Iris pigment epithelial cell (primary cell): ENCODE results near the gene SF1.
"Not testable (repeated sequence)": the region's sequence is repeated elsewhere in the genome, so short reads cannot be mapped to it uniquely, and the experiment has no call there.

ENCODE experiments used
- DNase-seq: peaks from one replicate; pipeline ENCODE4 v3.0.0-alpha.2; 2011; ENCODE audit warnings: low read depth

Gene SF1, protein sequence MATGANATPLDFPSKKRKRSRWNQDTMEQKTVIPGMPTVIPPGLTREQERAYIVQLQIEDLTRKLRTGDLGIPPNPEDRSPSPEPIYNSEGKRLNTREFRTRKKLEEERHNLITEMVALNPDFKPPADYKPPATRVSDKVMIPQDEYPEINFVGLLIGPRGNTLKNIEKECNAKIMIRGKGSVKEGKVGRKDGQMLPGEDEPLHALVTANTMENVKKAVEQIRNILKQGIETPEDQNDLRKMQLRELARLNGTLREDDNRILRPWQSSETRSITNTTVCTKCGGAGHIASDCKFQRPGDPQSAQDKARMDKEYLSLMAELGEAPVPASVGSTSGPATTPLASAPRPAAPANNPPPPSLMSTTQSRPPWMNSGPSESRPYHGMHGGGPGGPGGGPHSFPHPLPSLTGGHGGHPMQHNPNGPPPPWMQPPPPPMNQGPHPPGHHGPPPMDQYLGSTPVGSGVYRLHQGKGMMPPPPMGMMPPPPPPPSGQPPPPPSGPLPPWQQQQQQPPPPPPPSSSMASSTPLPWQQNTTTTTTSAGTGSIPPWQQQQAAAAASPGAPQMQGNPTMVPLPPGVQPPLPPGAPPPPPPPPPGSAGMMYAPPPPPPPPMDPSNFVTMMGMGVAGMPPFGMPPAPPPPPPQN

DNA sequence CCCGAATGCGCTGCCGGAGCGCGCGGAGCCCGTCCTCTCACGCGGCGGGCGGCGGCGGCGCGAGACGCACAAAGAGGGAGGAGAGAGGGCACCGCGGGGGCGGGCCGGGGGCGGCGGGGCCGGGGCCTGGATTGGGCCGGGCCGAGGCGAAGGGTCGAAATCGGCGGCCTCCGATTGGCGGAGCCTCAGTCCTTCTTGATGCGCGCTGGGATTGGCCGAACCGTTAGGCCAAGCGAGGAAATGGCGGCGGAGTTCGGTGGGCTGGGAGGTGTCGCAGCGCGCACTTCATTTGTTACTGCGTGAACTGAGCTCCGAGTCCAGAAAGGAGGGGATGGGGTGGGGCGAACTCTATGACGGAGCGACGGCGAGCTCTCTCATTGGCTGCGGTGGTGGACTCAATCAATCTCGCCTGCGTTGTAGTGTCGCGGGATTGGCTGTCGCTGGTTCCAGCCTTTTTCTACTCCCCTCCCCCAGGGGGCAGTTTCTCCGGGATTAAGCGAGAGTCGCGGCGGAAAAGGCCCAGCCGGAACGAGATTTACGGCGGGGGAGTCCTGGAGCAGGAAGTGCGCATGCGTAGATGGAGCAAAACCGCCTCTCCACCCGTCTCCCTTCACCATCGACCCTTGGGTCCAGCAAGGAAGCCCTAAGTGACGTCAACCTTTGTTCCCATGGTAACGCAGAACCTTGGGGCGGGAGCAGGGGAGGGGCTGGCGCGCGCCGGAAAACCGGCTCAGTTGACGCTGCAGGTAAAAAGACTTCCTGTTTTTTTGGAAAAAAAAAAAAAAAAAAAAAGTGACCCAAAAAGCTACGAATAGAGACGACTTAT is at the start of gene SF1:
Gene SF1, minus strand, starts transcription at position 70 of the 826 bp plus-strand sequence. CDS start 150 bp downstream, outside the sequence.
- peak; percentile 99 for DNase-seq

DNA sequence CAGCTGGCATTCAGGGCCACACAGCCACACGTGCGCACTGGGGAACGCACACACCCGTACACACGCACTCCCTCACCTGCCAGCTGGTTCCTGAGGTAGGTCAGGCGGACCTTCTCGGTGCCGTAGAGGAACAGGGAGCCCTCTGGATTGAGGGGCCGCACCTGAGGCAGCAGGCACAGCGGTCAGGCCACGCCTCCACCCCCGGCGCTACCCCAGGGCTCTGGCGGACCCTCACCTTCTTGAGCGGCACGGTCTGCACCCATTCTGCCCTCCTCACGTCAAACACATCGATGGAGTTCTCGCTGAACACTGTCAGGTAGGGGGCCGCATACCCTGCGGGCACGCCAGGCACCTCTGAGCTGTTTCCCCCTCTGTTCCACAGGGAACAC is 49.1 kb upstream of the SF1 start:
- no peak for DNase-seq

DNA sequence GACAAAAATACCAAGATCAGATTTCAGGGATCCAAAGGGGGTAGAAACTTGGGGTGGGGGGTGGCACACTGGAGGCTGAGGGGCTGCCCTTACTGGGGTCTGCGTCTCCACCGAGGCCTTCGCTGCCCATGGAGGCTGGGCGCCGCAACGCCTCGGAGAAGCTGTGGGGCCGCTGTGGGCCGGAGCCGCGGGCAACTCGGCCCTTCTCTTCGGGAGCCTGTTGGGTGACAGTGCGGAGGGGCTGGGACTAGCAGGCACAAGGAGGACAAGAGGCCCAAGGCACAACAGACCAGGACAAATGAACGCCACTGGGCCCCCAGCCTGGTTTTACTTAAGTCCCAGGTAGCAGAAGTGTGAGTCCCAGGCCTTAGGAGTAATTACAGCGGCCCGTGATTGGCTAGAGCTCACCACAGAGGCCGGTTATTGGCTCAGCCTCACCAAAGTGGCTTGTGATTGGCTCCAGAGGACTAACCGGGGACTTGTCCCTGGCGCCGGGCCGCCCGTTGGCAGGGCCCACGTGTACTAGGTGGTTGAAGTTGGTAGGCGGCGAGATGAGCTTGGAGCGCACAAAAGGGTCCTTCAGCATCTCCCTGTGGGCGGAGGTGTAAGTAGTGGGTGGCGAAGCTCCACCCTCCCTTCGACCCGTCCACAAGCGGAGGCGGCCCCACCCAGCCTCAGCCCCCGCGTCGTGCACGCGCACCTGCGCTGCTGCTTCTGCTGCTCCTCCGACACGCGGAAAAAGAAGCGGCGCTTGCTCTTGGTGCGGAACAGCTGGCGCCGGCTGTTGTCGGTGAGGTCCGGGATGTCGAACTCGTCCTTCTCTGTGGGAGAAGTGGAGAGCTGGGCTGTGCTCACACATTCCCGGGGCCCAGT is 48.5 kb upstream of the SF1 start:
- DNase-seq: no peak

DNA sequence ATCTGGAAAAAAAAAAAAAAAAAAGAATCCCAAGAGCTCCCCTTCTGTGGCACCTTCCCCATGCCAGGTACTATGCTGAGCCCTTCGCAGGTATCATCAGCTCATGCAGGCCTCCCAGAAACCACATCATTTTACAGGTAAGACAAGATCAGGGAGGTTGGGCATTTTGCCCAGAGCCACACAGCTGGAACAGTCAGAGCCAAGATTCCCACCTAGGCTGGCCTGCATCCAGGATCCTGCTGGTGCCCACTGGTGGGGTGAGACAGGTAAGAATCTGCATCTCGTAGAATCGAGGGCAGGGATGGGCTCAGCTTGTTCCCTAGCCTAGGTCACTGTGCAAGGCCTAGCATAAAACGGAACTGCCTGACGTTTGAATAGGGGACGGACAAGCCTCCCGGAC is 47.7 kb upstream of the SF1 start:
- no peak for DNase-seq

DNA sequence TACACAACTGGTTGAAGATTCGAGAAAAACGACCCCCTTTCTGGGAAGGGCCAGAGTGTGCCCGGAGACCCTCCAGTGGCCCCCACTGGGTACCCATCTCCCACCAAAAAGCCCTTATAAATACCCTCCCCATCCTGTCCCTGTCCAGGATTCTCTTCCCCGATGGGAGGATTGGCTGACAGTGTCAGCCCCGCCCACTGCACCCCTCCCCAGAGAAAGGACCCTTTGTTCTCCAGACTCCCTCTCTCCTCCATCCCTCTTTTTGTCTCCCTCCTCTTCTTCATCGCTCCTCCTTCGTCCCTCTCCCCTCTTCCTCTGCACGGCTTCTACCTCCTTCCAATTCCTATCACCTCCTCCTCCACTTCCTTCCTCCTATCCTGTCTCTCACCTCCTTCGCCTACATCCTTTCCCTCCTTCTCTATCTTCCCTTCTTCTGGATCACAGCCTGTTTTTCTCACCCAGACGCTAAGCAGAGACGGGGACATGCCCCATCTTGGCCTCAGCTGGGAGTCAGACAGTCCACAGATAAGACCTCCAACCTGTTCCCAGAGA is 45.3 kb upstream of the SF1 start:
- DNase-seq: no peak

DNA sequence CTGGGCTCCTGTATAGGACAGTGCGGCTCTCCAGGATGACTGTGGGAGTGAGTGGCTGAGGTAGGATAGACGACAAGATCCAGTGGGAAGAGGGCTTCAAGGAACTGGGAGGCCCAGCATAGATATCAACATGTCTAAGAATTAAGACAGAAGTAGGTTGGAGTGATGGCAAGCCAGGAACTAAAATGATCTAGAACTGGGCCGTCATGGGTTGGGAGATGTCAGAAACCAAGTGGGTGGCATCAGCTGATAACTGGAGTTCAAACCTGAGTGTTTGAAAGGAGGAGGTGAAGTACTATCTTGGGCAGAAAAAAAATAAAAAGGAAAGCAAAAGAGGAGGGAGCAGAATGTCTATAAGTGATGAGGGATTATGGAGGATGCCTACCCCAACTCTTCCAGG is 39.1 kb upstream of the SF1 start:
- DNase-seq: no peak

DNA sequence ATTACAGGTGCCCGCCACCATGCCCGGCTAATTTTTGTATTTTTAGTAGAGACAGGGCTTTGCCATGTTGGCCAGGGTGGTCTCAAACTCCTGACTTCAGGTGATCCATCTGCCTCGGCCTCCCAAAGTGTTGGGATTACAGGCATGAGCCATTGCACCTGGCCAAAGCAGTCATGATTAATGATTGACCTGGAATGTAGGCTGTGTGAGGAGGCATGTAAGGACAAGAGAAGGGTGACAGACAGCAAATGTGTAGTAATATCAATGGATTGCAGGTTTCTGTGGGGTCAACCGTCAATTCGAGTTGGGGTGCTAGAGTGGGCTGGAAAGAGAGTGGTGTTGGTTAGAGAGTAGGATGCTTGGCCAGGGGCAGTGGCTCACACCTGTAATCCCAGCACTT is 37.1 kb upstream of the SF1 start:
- not testable (repeated sequence) for DNase-seq

DNA sequence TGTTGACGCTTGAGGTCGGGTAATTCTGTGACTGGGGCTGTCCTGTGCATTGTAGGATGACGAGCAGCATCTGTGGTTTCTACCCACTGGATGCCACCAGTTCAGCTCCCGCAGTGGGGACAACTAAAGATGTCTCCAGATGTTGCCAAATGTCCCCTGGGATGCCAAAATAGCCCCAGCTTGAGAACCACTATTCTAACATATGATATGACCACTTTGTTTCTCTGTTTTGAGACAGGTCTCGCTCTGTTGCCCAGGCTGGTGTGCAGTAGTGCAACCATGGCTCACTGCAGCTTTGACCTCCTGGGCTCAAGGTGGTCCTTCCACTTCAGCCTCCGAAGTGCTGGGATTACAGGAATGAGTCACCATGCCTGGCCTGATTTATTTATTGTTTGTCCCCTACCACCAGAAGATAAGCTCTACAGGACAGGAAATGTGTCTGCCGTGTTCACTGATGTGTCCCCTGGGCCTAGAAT is 36.4 kb upstream of the SF1 start:
- DNase-seq: no peak

DNA sequence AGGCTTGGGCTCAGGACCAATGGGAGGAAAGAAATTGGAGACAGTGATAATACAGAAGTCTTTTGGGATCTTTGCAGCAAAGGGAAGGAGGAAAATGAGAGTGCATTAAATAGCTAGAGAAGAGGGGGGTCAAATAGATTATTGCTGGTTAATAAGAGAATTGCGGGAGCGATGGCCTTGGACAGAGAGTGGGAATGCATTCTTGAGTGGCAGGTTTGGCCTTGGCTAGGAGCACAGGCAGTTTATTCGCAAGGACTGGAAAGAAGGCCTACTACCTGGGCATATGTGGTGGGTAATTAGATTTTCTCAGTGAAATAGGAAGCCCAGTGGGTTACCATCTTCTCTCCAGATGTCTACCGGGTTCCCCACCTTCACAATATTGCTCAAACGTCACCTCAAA is 35.5 kb upstream of the SF1 start:
- DNase-seq: no peak

DNA sequence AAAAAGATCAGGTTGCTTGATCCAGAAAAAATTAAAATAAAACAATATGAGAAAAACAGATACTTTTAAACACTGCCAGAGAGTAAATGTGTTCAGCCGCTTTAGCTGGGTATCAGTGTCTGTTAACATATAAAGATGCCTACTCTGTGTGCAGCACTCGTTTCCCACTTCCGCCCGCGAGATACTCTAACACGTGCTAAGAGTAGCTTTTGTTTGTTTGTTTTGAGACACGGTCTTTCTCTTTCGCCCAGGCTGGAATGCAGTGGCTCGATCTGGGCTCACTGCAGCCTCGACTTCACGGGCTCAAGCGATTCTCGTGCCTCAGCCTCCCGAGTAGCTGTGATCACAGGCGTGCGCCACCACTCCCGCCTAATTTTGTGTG is 32.5 kb upstream of the SF1 start:
- peak; percentile 24 for DNase-seq

DNA sequence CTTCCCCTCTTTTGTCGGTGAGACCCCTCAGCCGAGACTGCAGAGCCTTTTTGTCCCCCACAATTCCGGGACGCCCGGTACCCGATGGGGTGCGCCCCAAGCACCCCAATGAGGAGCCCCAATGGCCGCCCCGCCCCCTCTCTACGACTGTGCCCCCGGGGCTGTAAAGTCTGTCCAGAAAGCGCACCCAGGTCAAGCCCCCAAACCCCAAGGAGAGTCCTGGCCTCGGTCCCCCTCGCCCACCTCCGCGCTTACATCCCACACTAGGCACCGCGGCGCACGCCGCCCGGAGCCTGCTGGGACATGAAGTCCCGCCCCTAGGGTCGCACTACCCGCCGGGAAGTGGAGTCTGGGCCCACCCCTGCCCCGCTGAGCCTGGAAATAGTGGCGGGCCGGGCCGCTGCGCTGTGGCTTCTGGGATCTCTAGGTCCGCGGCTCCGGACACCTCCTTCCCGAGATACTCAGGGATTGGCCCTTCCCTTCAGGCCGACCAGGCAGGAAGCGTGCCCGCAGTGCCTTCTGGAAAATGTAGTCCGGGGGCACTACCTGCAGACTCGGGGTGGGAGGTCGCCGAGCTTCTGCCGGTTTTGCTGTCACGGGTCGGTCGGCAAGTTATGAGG is 32.0 kb upstream of the SF1 start, which contains the start of gene MEN1:
Gene MEN1, minus strand, starts transcription at position 281 of the 620 bp plus-strand sequence. CDS start 442 bp downstream, outside the sequence.
- DNase-seq: peak; percentile 97

DNA sequence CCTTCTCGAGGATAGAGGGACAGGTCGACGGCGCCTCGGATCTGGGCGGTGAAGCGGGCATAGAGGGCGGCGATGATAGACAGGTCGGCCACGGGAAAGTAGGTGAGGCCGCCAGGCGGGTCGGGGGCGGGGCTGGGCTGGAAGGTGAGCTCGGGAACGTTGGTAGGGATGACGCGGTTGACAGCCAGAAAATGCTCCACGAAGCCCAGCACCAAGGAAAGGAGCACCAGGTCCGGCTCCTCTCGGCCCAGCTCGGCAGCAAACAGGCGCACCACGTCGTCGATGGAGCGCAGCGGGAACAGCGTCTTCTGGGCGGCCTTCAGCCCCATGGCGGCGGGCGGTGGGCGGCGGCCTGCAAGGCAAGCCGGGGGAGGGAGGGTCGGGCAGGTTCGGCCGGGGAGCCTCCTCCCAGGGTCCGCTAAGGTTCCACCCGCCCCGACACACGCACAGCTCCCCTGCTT is 31.5 kb upstream of the SF1 start:
- peak; percentile 22 for DNase-seq

DNA sequence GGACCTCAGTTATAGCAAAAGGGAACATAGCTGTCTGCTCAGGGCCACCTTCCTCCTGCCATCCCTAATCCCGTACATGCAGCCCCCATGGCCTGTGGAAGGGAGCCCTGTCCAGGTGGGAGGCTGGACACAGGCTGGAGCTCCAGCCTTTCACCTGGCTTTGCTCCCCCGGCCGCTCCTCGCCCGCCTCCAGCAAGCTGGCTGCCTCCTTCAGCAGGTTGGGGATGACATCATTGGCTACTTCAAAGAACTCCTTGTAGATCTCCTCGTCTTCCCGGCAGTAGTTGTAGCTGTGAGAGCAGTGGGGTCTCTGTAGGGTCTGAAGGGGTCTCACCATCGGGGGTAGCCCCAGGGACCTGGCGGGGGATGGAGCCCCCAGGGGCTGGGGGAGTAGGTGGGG is 27.1 kb upstream of the SF1 start:
- no peak for DNase-seq

DNA sequence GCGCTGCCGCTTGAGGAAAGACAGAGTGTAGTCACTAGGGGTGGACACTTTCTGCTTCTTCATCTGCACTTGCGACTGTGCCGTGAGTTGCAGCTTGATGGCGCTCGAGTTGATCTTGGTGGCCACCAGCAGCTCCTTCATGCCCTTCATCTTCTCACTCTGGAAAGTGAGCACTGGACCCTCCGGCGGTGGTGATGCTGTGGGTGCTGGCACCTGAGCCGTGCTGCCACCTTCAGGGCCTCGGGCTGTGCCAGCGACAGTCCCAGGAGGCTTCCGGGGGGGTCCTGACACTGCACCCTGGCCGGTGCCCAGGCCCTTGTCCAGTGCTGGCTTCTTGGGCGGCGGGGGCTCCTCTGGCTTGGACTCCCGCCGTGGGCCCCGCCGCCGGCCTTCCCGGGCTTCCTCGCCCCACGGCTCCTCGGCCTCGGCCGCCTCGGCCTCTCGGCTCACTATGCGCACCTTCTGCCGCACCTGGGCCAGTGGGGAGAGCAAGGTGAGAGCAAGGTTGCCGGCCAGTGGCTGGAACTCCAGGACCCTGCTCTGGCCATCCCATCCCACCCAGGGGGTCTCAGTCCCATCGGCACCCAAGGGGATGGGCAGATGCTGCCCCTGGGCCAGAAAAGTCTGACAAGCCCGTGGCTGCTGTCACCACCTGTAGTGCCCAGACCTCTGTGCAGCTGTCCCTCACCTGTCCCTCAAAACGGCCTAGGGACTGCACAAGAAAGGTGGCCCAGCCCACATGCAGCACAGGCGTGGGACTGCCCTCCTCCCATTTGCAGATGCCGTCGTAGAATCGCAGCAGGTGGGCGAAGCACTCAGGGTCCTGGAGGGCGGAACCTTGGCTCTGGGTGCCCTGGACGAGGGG is 26.2 kb upstream of the SF1 start:
- DNase-seq: no peak

DNA sequence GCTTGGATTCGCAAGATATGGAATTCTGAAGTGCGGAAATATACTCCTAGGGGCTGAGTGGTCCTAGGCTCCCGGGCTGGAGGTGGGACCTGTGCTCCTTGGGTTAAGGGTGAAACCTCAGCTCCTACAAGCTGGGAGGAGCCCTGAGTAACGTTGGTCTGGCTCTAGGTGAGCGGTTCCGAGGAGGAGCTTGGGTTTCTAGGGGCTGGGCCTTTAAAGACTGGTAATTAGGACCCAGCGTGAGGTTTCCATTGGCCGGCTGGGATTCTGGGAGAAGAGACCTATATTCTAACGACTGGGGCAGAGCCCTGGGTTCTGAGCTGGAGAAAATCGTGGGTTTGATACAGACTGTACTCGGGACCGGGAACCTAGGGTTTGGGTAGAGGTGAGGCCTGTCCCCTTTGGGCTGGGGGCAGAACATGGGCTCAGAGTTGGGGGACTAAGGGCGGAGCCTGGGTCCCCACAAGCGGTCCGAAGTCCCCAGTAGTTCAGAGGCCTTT is 25.6 kb upstream of the SF1 start:
- no peak for DNase-seq

DNA sequence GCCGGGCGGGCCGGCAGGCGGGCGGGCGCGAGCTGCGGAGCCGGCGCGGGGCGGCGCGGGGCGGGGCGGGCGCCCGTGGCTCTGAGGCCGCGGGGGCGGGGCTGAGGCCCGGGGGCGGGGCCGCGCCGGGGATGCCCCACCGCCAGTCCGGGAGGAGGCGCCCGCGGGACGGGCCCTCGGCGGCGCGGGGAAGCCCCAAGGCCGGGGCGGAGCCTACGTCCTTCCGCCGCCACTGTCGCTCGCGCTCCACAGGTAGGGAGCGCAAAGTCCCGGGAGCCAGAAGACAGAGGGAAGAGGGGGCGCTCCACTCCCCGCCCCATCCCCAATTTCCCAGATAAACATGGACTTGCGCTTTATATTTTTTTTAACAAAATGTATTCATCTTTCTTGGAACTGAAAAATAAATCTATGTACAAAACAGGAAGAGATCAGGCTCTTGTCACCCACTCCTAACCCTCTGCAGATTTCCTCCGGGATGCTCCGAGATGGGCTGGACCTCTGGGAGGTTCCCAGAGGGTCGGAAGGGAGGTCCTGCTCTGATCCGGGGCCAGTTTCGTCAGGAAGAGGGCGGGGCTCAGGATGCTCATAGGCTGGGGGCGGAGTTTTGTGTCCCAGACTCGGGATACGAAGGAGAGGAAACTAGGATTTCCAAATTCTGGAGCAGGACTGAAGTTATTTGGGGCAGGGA is 25.0 kb upstream of the SF1 start, which contains the start of gene MAP4K2:
Gene MAP4K2, minus strand, starts transcription at position 57 of the 688 bp plus-strand sequence. CDS start 65 bp downstream, outside the sequence.
- peak; percentile 72 for DNase-seq

DNA sequence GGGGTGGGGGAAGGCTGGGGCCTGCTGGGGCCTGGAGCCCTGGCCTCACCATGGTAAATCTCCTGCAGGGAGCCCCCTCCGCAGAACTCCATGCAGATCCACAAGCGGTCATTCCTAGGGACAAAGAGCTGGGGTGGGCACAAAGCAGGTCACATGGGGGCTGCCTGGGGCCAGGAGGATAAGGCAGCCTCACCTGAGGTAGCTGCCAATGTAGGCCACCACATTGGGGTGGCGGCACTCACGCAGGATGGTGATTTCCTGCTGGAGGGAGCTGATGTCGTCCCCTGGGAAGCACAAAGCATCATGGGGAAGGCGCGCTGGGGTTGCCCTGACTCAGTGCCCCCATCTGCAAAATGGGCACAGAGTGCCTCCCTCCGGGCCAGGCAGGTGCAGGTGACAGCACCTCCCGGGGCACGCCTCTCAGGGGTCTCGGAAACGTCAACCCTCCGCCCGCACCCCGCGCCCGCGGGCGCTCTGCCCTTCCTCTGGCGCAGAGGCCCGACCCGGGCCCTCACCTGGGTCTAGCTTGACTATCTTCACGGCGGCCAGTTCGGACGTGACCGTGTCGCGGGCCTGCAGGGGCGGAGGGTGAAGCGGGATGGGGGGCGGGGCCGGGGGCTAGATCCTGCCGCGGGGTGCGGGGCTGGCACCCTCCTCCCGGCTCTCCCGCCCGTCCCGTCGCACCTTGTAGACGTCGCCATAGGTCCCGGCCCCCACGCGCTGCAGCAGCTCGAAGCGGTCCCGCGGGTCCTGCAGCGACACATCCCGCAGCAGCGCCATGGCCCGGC is 24.2 kb upstream of the SF1 start:
- no peak for DNase-seq
